ENCODE results near the gene PUS10.
"Not testable (repeated sequence)": the region's sequence is repeated elsewhere in the genome, so short reads cannot be mapped to it uniquely, and the experiment has no call there.

The PUS10 gene

GRCh38 chr2:60932061-60932460, 86.0 kb downstream of the PUS10 start:
- not testable (repeated sequence) for DNase-seq (ENCODE audit: low read depth)

GRCh38 chr2:60926741-60927552, 91.1 kb downstream of the PUS10 start:
- peak; percentile 6 for DNase-seq (ENCODE audit: low read depth)

- no peak for DNase-seq (ENCODE audit: low read depth)
These were observed 91.9 kb downstream of the PUS10 start for GRCh38 chr2:60925994-60926740.

GRCh38 chr2:60907329-60907728, 110.7 kb downstream of the PUS10 start:
- no peak for DNase-seq (ENCODE audit: low read depth)

GRCh38 chr2:60906395-60906794, 111.7 kb downstream of the PUS10 start:
- DNase-seq (ENCODE audit: low read depth): no peak

- DNase-seq (ENCODE audit: low read depth): not testable (repeated sequence)
These were observed 112.2 kb downstream of the PUS10 start for GRCh38 chr2:60905867-60906266.

- not testable (repeated sequence) for DNase-seq (ENCODE audit: low read depth)
These were observed 116.8 kb downstream of the PUS10 start for GRCh38 chr2:60901296-60901695.

- no peak for DNase-seq (ENCODE audit: low read depth)
These were observed 118.2 kb downstream of the PUS10 start for GRCh38 chr2:60899892-60900249.

GRCh38 chr2:60899230-60899891, 118.7 kb downstream of the PUS10 start:
- no peak for DNase-seq (ENCODE audit: low read depth)

- DNase-seq (ENCODE audit: low read depth): no peak
These were observed 119.5 kb downstream of the PUS10 start for GRCh38 chr2:60898567-60898966.

Measured in fibroblast of the conjunctiva (primary cell).